ENCODE measurements around the gene OR4K1.

Gene OR4K1

GRCh38 chr14:19974844-19975243, 44.1 kb downstream of the OR4K1 start:
- H3K4me3 Mint-ChIP-seq, result no peak overlapping the region
- no peaks in the 10 kb centered on the region for H3K36me3 Mint-ChIP-seq
- DNase-seq (no peak), ATAC-seq (replicated peaks) (no peak)
- H3K9me3 Mint-ChIP-seq, result no peaks in the 10 kb centered on the region
- H3K4me1 Mint-ChIP-seq, result no peaks in the 10 kb centered on the region
- H3K27ac Mint-ChIP-seq, result no peak overlapping the region
- H3K27me3 Mint-ChIP-seq, result no peaks in the 10 kb centered on the region

GRCh38 chr14:19975291-19975690, 44.6 kb downstream of the OR4K1 start, which contains the start of gene OR4K15:
TSS of gene OR4K15 (plus strand) at chr14:19975591. CDS start at chr14:19975591, 0 bp downstream.
- Mint-ChIP-seq H3K27ac (no peak within 1 kb of the TSS), H3K27me3 (no peaks in the 10 kb centered on the region), H3K4me1 (no peaks in the 10 kb centered on the region), H3K4me3 (no peak within 1 kb of the TSS), H3K9me3 (no peaks in the 10 kb centered on the region), H3K36me3 (no peaks in the 10 kb centered on the region)
- DNase-seq (no peak), ATAC-seq (replicated peaks) (no peak)

Data from stimulated activated naive B cell treated with anti-CD40 and anti-IgM and Interleukin-4, amounts not matched to agents 10 μg/mL and 1 μg/mL and 100 μg/mL, for 72 hours (primary cell).